ENCODE measurements around the gene CDH3.

Gene CDH3

DNA sequence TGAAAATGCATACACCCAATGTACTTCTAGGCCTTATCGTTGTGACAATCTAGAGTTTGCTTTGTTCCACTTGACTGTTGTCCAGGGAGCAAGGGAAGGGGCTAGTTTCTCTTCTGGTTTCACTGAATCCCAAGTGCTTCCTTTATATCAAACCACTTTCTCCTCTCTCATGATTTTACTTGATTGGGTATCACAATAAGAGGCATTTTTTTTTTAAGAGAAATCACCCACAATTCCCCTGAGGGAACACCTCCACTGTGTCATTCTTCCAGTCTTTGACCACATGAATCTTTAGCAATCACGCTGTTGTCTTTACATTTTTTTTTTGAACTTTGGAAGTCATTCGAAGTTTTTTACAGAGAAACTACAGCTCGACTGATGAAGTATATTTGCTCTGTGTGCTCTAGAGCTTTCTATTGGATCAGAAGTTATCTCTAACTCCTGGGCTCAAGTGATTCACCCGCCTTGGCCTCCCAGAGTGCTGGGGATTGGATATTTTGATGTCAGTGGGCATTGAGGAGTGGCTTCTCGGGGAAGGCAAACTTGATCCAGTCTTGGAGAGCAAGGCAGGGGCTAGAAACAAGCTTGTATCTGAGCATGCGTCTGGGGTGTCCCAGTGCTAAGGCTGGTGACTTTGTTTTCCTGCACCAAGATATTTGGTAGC, 95.0 kb downstream of the CDH3 start:
- in situ Hi-C loops (cut with HindIII; ENCODE audit: low pct_ligation_motif_present, low sequenced_read_pairs): no loop called here
- Histone ChIP-seq H3K36me3 (replicated peaks) (no peaks in the 10 kb centered on the region), H3K27me3 (replicated peaks) (peaks cover 22% of the 10 kb centered on the region), H3K4me3 (ENCODE audit: low read depth, low read length) (no peak overlapping the region), H3K27ac (no peak overlapping the region)
- no peak for TF ChIP-seq CTCF (IDR thresholded peaks at IDR 0.05; ENCODE audit: low read depth, low read length, missing control alignments)
- no peak for DNase-seq

GRCh38 chr16:68740628-68741346, 95.7 kb downstream of the CDH3 start:
- Histone ChIP-seq H3K27me3 (replicated peaks) (peaks cover 22% of the 10 kb centered on the region), H3K4me3 (ENCODE audit: low read depth, low read length) (no peak overlapping the region), H3K36me3 (replicated peaks) (no peaks in the 10 kb centered on the region), H3K27ac (no peak overlapping the region)
- no peak for DNase-seq
- in situ Hi-C loops (cut with HindIII; ENCODE audit: low pct_ligation_motif_present, low sequenced_read_pairs): no loop called here
- TF ChIP-seq CTCF (IDR thresholded peaks at IDR 0.05; ENCODE audit: low read depth, low read length, missing control alignments): no peak

DNA sequence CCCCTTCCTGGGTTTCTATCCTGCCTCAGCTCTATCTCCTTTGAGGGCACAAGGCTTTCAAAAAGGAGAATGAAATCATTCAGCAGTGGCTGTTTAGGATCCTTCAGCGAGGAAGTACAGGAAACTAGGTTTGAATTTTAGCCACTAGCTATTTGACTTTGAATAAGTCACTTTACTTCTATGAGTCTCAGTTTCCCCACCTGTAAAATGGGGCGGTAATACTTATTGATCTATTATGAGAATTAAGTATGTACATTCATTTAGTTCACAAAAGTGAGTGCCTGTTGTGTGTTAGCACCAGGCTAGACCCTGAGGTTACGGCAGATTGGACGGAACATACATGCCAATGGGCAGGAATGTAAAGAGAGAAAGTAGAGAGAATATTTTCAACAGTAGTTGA, 98.6 kb downstream of the CDH3 start:
- no peak for DNase-seq
- Histone ChIP-seq H3K27me3 (replicated peaks) (no peaks in the 10 kb centered on the region), H3K27ac (no peak overlapping the region), H3K4me3 (ENCODE audit: low read depth, low read length) (no peak overlapping the region), H3K36me3 (replicated peaks) (no peaks in the 10 kb centered on the region)
- in situ Hi-C loops (cut with HindIII; ENCODE audit: low pct_ligation_motif_present, low sequenced_read_pairs): no loop called here
- no peak for TF ChIP-seq CTCF (IDR thresholded peaks at IDR 0.05; ENCODE audit: low read depth, low read length, missing control alignments)

DNA sequence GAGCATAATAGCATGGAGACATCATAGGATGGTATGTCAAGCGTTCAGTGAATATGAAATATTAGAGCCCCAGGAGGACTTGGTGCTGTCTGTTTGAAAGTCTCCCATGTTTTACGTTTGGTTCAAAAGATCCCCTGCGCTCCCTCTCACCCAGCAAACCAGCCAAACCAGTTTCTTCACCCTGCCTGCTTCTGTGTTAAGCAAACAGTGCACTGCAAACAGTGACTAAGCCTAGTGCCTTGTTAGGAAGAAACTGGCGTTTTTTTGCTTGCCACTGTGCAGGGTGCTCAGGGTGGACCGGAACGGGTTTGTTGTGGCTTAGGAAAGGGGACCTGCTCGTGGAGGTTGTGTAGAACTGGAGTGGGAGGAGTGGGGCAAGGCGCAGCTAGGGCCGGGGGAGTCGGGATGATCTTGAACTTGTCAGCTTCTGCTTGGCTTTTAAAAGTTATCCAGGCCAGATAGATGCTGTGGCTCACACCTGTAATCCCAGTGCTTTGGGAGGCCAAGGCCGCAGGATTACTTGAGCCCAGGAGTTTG, 99.7 kb downstream of the CDH3 start:
- H3K27ac ChIP-seq: no peak overlapping the region
- peak; percentile 6 for DNase-seq
- H3K4me3 ChIP-seq (ENCODE audit: low read depth, low read length): no peak overlapping the region
- H3K27me3 ChIP-seq (replicated peaks): no peaks in the 10 kb centered on the region
- TF ChIP-seq CTCF (IDR thresholded peaks at IDR 0.05; ENCODE audit: low read depth, low read length, missing control alignments): no peak
- in situ Hi-C loops (cut with HindIII; ENCODE audit: low pct_ligation_motif_present, low sequenced_read_pairs): no loop called here
- H3K36me3 ChIP-seq (replicated peaks): no peaks in the 10 kb centered on the region

GRCh38 chr16:68746951-68747350, 101.8 kb downstream of the CDH3 start:
- no peak for TF ChIP-seq CTCF (IDR thresholded peaks at IDR 0.05; ENCODE audit: low read depth, low read length, missing control alignments)
- Histone ChIP-seq H3K4me3 (ENCODE audit: low read depth, low read length) (no peak overlapping the region), H3K36me3 (replicated peaks) (no peaks in the 10 kb centered on the region), H3K27me3 (replicated peaks) (no peaks in the 10 kb centered on the region), H3K27ac (no peak overlapping the region)
- in situ Hi-C loops (cut with HindIII; ENCODE audit: low pct_ligation_motif_present, low sequenced_read_pairs): no loop called here
- DNase-seq: no peak

Data from brain microvascular endothelial cell (primary cell).